Astrocyte (in vitro differentiated cells and primary cell): ENCODE measurements around the gene FRMD3. TPM values are rescaled to one million over a fixed set of nuclear protein-coding genes. Genes with fewer than 3 reads are reported as not detected.

Experiments
- DNase-seq: peaks from one replicate; pipeline ENCODE4 v3.0.0-alpha.2; 2010; ENCODE audit warnings: low read depth
- FAIRE-seq: peaks from 2 replicates; lab custom pipeline; 2011; peaks lifted over from hg19 to GRCh38; lab: Jason Lieb, UNC
- H2AFZ ChIP-seq: 2 replicates; pipeline ENCODE4 v1.6.0; 2012; ENCODE audit warnings: low read depth, low read length, inconsistent platforms
- H3K27ac ChIP-seq: 2 replicates; pipeline ENCODE4 v1.5.1; 2011; ENCODE audit warnings: low read depth, low read length, inconsistent platforms
- H3K27me3 ChIP-seq: 2 replicates; pipeline ENCODE4 v1.6.0; 2011; ENCODE audit warnings: low read length, inconsistent platforms; ENCODE audit not compliant: insufficient read depth
- H3K36me3 ChIP-seq: 2 replicates; pipeline ENCODE4 v1.5.1; 2011; ENCODE audit warnings: low read length, inconsistent platforms; ENCODE audit not compliant: insufficient read depth
- H3K4me1 ChIP-seq: 2 replicates; pipeline ENCODE4 v1.5.1; 2011; ENCODE audit warnings: low read length, inconsistent platforms; ENCODE audit not compliant: insufficient read depth
- H3K4me2 ChIP-seq: 2 replicates; pipeline ENCODE4 v1.6.0; 2012; ENCODE audit warnings: low read length, inconsistent platforms
- H3K4me3 ChIP-seq: 2 replicates; pipeline ENCODE4 v1.5.1; 2011; ENCODE audit warnings: low read depth, mild to moderate bottlenecking, low read length, inconsistent platforms; ENCODE audit not compliant: insufficient read depth
- H3K79me2 ChIP-seq: 2 replicates; pipeline ENCODE4 v1.6.0; 2012; ENCODE audit warnings: mild to moderate bottlenecking, low read length, inconsistent platforms; ENCODE audit not compliant: insufficient read depth
- H3K9ac ChIP-seq: 2 replicates; pipeline ENCODE4 v1.6.0; 2012; ENCODE audit warnings: mild to moderate bottlenecking, low read length, inconsistent platforms
- H3K9me3 ChIP-seq: 2 replicates; pipeline ENCODE4 v1.5.1; 2012; ENCODE audit warnings: low read depth, mild to moderate bottlenecking, low read length, inconsistent platforms; ENCODE audit not compliant: insufficient read depth
- H4K20me1 ChIP-seq: 2 replicates; pipeline ENCODE4 v1.6.0; 2012; ENCODE audit warnings: low read length, inconsistent platforms; ENCODE audit not compliant: insufficient read depth
- H3K27ac Mint-ChIP-seq: one replicate; pipeline ENCODE4 v1.8.0; 2021; ENCODE audit warnings: mild to moderate bottlenecking, mixed read lengths; ENCODE audit not compliant: unreplicated experiment
- H3K27me3 Mint-ChIP-seq: one replicate; pipeline ENCODE4 v1.8.0; 2021; ENCODE audit warnings: low read depth, mixed read lengths; ENCODE audit not compliant: unreplicated experiment
- H3K36me3 Mint-ChIP-seq: one replicate; pipeline ENCODE4 v1.8.0; 2021; ENCODE audit warnings: low read depth, mixed read lengths; ENCODE audit not compliant: unreplicated experiment
- H3K4me1 Mint-ChIP-seq: one replicate; pipeline ENCODE4 v1.8.0; 2021; ENCODE audit warnings: low read depth, mixed read lengths; ENCODE audit not compliant: unreplicated experiment
- H3K4me3 Mint-ChIP-seq: one replicate; pipeline ENCODE4 v1.8.0; 2021; ENCODE audit warnings: mild to moderate bottlenecking, moderate library complexity, mixed read lengths; ENCODE audit not compliant: unreplicated experiment
- H3K9me3 Mint-ChIP-seq: one replicate; pipeline ENCODE4 v1.8.0; 2021; ENCODE audit warnings: mild to moderate bottlenecking, mixed read lengths; ENCODE audit not compliant: unreplicated experiment
- CTCF ChIP-seq: IDR thresholded peaks from 2 replicates; pipeline ENCODE4 v1.5.1; 2011; ENCODE audit warnings: low read depth, mild to moderate bottlenecking, inconsistent platforms, low read length, moderate library complexity; ENCODE audit not compliant: insufficient read depth
- EZH2 ChIP-seq: IDR thresholded peaks from 2 replicates; pipeline ENCODE4 v1.6.1; 2012; ENCODE audit warnings: mild to moderate bottlenecking, low read length, inconsistent platforms; ENCODE audit not compliant: insufficient read depth
- total RNA-seq: library from RNA; stranded (reverse); gene quantifications from 2 replicates; pipeline ENCODE4 v1.2.1, GENCODE V29; 2021

FRMD3 gene
- total RNA-seq, 1 donor from 2014 or later, result 0.39 TPM

- H3K4me3 Mint-ChIP-seq, result no peak overlapping the region
- no peak for DNase-seq
- Histone ChIP-seq H3K4me2 (no peak overlapping the region), H3K27me3 (peaks cover 2% of the 10 kb centered on the region), H3K9ac (no peak overlapping the region), H3K9me3 (no peaks in the 10 kb centered on the region), H2AFZ (no peak overlapping the region), H3K36me3 (no peaks in the 10 kb centered on the region), H3K4me3 (no peak overlapping the region), H3K27ac (no peak overlapping the region), H4K20me1 (no peaks in the 10 kb centered on the region), H3K79me2 (no peaks in the 10 kb centered on the region), H3K4me1 (peaks cover 15% of the 10 kb centered on the region)
- H3K27ac Mint-ChIP-seq, result no peak overlapping the region
- peaks cover 1% of the 10 kb centered on the region for H3K9me3 Mint-ChIP-seq
- H3K36me3 Mint-ChIP-seq, result no peaks in the 10 kb centered on the region
- peaks cover 18% of the 10 kb centered on the region for H3K4me1 Mint-ChIP-seq
- H3K27me3 Mint-ChIP-seq, result peaks cover 5% of the 10 kb centered on the region
- FAIRE-seq, result no peak
- TF ChIP-seq CTCF (no peak), EZH2 (no peak)
These were observed 252.6 kb downstream of the FRMD3 start for GRCh38 chr9:83285445-83286225.

GRCh38 chr9:83284746-83285145, 253.5 kb downstream of the FRMD3 start:
- Histone ChIP-seq H3K9ac (no peak overlapping the region), H3K27ac (no peak overlapping the region), H3K36me3 (no peaks in the 10 kb centered on the region), H3K4me2 (no peak overlapping the region), H4K20me1 (no peaks in the 10 kb centered on the region), H3K79me2 (no peaks in the 10 kb centered on the region), H3K9me3 (no peaks in the 10 kb centered on the region), H3K4me3 (no peak overlapping the region), H2AFZ (no peak overlapping the region), H3K4me1 (peaks cover 15% of the 10 kb centered on the region), H3K27me3 (peaks cover 2% of the 10 kb centered on the region)
- Mint-ChIP-seq H3K27me3 (peaks cover 5% of the 10 kb centered on the region), H3K4me1 (peaks cover 18% of the 10 kb centered on the region), H3K27ac (no peak overlapping the region), H3K4me3 (no peak overlapping the region), H3K36me3 (no peaks in the 10 kb centered on the region), H3K9me3 (peaks cover 1% of the 10 kb centered on the region)
- FAIRE-seq, result no peak
- no peak for TF ChIP-seq EZH2
- no peak for TF ChIP-seq CTCF
- no peak for DNase-seq

- TF ChIP-seq CTCF, result no peak
- TF ChIP-seq EZH2, result no peak
- Histone ChIP-seq H3K4me2 (no peak overlapping the region), H3K4me3 (no peak overlapping the region), H3K9me3 (no peaks in the 10 kb centered on the region), H3K4me1 (peaks cover 15% of the 10 kb centered on the region), H3K36me3 (no peaks in the 10 kb centered on the region), H2AFZ (no peak overlapping the region), H3K9ac (no peak overlapping the region), H3K27ac (no peak overlapping the region), H3K79me2 (no peaks in the 10 kb centered on the region), H3K27me3 (peaks cover 2% of the 10 kb centered on the region), H4K20me1 (no peaks in the 10 kb centered on the region)
- peaks cover 18% of the 10 kb centered on the region for H3K4me1 Mint-ChIP-seq
- no peak overlapping the region for H3K4me3 Mint-ChIP-seq
- peaks cover 5% of the 10 kb centered on the region for H3K27me3 Mint-ChIP-seq
- H3K36me3 Mint-ChIP-seq, result no peaks in the 10 kb centered on the region
- FAIRE-seq (no peak), DNase-seq (no peak)
- peaks cover 3% of the 10 kb centered on the region for H3K9me3 Mint-ChIP-seq
- no peak overlapping the region for H3K27ac Mint-ChIP-seq
These were observed 254.7 kb downstream of the FRMD3 start for GRCh38 chr9:83283528-83283927.
